Fibroblast of lung (primary cell): Measurements from ENCODE around the gene CPSF3. TPM values are rescaled to one million over a fixed set of nuclear protein-coding genes. Genes with fewer than 3 reads are reported as not detected.

Experiments
- DNase-seq, 2 donors: peaks; one replicate each; pipeline versions ENCODE4 v3.0.0 to v3.0.0-alpha.2; 2010; ENCODE audit warnings: low read depth in 2 of 2
- H2AFZ ChIP-seq: 2 replicates; pipeline ENCODE4 v1.5.1; 2012; ENCODE audit warnings: low read length, control low read depth, inconsistent platforms
- H3K27ac ChIP-seq: 2 replicates; pipeline ENCODE4 v1.5.1; 2011; ENCODE audit warnings: low read length, control low read depth; ENCODE audit not compliant: insufficient read depth
- H3K27me3 ChIP-seq: 2 replicates; pipeline ENCODE4 v1.5.1; 2011; ENCODE audit warnings: mild to moderate bottlenecking, low read length; ENCODE audit not compliant: control insufficient read depth, insufficient read depth
- H3K36me3 ChIP-seq: 2 replicates; pipeline ENCODE4 v1.5.1; 2011; ENCODE audit warnings: low read length; ENCODE audit not compliant: control insufficient read depth, insufficient read depth
- H3K4me1 ChIP-seq: 2 replicates; pipeline ENCODE4 v1.5.1; 2011; ENCODE audit warnings: low read length; ENCODE audit not compliant: control insufficient read depth, insufficient read depth; ENCODE audit errors: extremely low read depth
- H3K4me2 ChIP-seq: 2 replicates; pipeline ENCODE4 v1.5.1; 2011; ENCODE audit warnings: low read length, control low read depth; ENCODE audit not compliant: insufficient read depth; ENCODE audit errors: extremely low read depth
- H3K4me3 ChIP-seq, 4 experiments: fragments of 200-600 bp in 1 of 4; sonication (generic) in 1 of 4; replicated peaks in 1 of 4; 2 replicates each; pipeline ENCODE4 v1.5.1; 2011 to 2016; ENCODE audit warnings: low read length in 4 of 4, low read depth in 3 of 4, mild to moderate bottlenecking in 3 of 4, control low read depth in 2 of 4, inconsistent platforms in 1 of 4, mixed read lengths in 1 of 4; ENCODE audit not compliant: insufficient read depth in 1 of 4; ENCODE audit errors: control extremely low read depth in 1 of 4
- H3K79me2 ChIP-seq: 2 replicates; pipeline ENCODE4 v1.5.1; 2012; ENCODE audit warnings: mild to moderate bottlenecking, low read length, inconsistent platforms; ENCODE audit not compliant: control insufficient read depth, insufficient read depth
- H3K9ac ChIP-seq: 2 replicates; pipeline ENCODE4 v1.5.1; 2011; ENCODE audit warnings: mild to moderate bottlenecking, low read length, control low read depth; ENCODE audit not compliant: insufficient read depth
- H3K9me3 ChIP-seq: 2 replicates; pipeline ENCODE4 v1.5.1; 2012; ENCODE audit warnings: low read depth, low read length; ENCODE audit not compliant: control insufficient read depth, insufficient read depth
- H4K20me1 ChIP-seq: 2 replicates; pipeline ENCODE4 v1.5.1; 2011; ENCODE audit warnings: low read length; ENCODE audit not compliant: control insufficient read depth, insufficient read depth; ENCODE audit errors: extremely low read depth
- EZH2 ChIP-seq: IDR thresholded peaks from 2 replicates; pipeline ENCODE4 v1.5.1; 2012; ENCODE audit warnings: low read length, control low read depth, mild to moderate bottlenecking; ENCODE audit errors: missing control alignments
- polyA plus RNA-seq, 2 donors: library from polyadenylated mRNA; depleted of rRNA in 1 of 2; stranded (reverse) in 1 of 2; unstranded in 1 of 2; fragments of >200 nt; gene quantifications; 2 replicates each; pipeline ENCODE4 v1.2.1, GENCODE V29; 2011 to 2012; ENCODE audit warnings: missing spikeins in 1 of 2
- total RNA-seq: library from RNA; depleted of rRNA; stranded (reverse); fragments of >200 nt; gene quantifications from 2 replicates; pipeline ENCODE4 v1.2.1, GENCODE V29; 2014
- TF ChIP-seq, protein P1 (sequence below), 2 donors: IDR thresholded peaks in 1 of 2; conservative IDR thresholded peaks in 1 of 2; 1 replicate in 1 of 2; 2 replicates in 1 of 2; pipeline ENCODE4 v1.5.1; 2011 to 2012; ENCODE audit warnings: low read length in 2 of 2, control low read depth in 1 of 2, inconsistent platforms in 1 of 2, low read depth in 1 of 2, mild to moderate bottlenecking in 1 of 2

Gene CPSF3
- total and polyA plus RNA-seq, 2 donors (not counting 1 experiment from before 2014, with no cell fraction given): 48.6 to 53.0 TPM

DNA sequence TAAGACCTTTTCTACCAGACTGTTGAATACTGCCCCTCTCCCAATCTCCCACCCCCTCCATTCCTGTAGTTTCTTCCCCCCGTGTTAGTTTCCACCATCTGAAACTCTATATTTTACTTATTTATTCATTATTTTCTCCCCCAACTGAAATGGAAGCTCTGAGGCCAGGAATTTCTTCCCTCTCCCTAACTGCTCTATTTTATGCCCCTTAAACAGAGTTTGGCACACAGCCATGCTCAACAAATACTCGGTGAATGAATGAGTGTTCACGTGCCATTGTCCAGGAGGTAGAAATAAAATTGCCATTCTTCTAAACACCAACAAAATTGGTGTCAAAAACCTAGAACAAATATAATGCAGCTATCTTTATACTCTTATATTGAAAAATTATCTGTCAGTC, 5.7 kb upstream of the CPSF3 start:
- no peaks in the 10 kb centered on the region for H3K4me1 ChIP-seq
- TF ChIP-seq EZH2: no peak
- TF ChIP-seq, protein P1, sequence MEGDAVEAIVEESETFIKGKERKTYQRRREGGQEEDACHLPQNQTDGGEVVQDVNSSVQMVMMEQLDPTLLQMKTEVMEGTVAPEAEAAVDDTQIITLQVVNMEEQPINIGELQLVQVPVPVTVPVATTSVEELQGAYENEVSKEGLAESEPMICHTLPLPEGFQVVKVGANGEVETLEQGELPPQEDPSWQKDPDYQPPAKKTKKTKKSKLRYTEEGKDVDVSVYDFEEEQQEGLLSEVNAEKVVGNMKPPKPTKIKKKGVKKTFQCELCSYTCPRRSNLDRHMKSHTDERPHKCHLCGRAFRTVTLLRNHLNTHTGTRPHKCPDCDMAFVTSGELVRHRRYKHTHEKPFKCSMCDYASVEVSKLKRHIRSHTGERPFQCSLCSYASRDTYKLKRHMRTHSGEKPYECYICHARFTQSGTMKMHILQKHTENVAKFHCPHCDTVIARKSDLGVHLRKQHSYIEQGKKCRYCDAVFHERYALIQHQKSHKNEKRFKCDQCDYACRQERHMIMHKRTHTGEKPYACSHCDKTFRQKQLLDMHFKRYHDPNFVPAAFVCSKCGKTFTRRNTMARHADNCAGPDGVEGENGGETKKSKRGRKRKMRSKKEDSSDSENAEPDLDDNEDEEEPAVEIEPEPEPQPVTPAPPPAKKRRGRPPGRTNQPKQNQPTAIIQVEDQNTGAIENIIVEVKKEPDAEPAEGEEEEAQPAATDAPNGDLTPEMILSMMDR (conservative IDR thresholded peaks at IDR 0.05 in 1 of 2, IDR thresholded peaks at IDR 0.05 in 1 of 2; ENCODE audit: low read depth in 1 of 2, low read length in 2 of 2): no peak
- H3K4me2 ChIP-seq: no peak overlapping the region
- no peak overlapping the region for H3K27ac ChIP-seq
- no peaks in the 10 kb centered on the region for H3K27me3 ChIP-seq
- no peaks in the 10 kb centered on the region for H3K9me3 ChIP-seq
- no peak overlapping the region for H3K9ac ChIP-seq
- peaks cover 4% of the 10 kb centered on the region for H3K36me3 ChIP-seq
- H4K20me1 ChIP-seq: no peaks in the 10 kb centered on the region
- H2AFZ ChIP-seq: no peak overlapping the region
- H3K4me3 ChIP-seq: no peak overlapping the region
- DNase-seq: no peak
- H3K79me2 ChIP-seq: peaks cover 72% of the 10 kb centered on the region

DNA sequence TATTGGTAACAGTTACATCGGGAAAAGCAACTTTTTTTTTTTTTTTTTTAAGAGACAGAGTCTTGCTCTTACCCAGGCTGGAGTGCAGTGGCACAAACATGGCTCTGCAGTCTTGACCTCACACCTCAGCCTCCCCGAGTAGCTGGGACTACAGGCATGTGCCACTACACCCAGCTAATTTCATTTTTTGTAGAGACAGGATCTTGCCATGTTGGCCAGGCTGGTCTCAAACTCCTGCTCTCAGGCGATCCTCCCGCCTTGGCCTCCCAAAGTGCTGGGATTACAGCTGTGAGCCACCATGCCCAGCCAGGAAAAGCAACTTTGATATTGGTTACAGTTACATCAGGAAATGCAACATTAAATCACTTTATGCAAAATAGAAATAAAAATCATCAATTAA, 4.7 kb upstream of the CPSF3 start:
- Histone ChIP-seq H3K27me3 (no peaks in the 10 kb centered on the region), H3K9me3 (no peaks in the 10 kb centered on the region), H3K79me2 (peaks cover 76% of the 10 kb centered on the region), H3K36me3 (peaks cover 4% of the 10 kb centered on the region), H2AFZ (no peak overlapping the region), H3K4me1 (no peaks in the 10 kb centered on the region), H3K27ac (no peak overlapping the region), H3K4me3 (no peak overlapping the region), H4K20me1 (no peaks in the 10 kb centered on the region), H3K4me2 (no peak overlapping the region), H3K9ac (no peak overlapping the region)
- no peak for DNase-seq
- TF ChIP-seq, protein P1 (conservative IDR thresholded peaks at IDR 0.05 in 1 of 2, IDR thresholded peaks at IDR 0.05 in 1 of 2; ENCODE audit: low read depth in 1 of 2, low read length in 2 of 2): no peak
- TF ChIP-seq EZH2: no peak

DNA sequence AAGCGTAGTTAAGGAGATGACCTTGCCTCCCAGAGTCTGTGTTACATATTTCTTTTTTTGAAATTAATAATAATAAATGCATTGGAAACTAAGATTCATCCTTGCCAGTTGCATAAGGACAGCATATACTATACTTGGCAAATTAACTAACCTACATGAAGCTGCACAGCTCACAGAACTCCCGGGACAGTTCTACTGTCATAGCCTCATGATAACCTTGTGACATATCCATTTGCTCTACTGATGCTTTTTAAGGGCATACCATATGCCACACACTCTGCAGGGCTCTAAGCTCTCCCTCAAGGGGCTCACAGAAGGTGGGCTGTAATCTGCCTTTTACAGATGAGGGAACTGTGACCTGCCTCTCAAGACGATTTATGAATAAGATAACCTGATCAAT, 3.9 kb upstream of the CPSF3 start:
- H3K79me2 ChIP-seq: peaks cover 80% of the 10 kb centered on the region
- H3K4me3 ChIP-seq: no peak overlapping the region
- H3K36me3 ChIP-seq: peaks cover 2% of the 10 kb centered on the region
- H3K27ac ChIP-seq: no peak overlapping the region
- no peak for DNase-seq
- H4K20me1 ChIP-seq: no peaks in the 10 kb centered on the region
- no peaks in the 10 kb centered on the region for H3K27me3 ChIP-seq
- H3K4me1 ChIP-seq: peaks cover 3% of the 10 kb centered on the region
- no peak overlapping the region for H3K9ac ChIP-seq
- H3K9me3 ChIP-seq: no peaks in the 10 kb centered on the region
- H2AFZ ChIP-seq: no peak overlapping the region
- no peak overlapping the region for H3K4me2 ChIP-seq
- TF ChIP-seq, protein P1 (conservative IDR thresholded peaks at IDR 0.05 in 1 of 2, IDR thresholded peaks at IDR 0.05 in 1 of 2; ENCODE audit: low read depth in 1 of 2, low read length in 2 of 2): no peak
- TF ChIP-seq EZH2: no peak
